ENCODE measurements around the gene SPNS3. TPM values are rescaled to one million over a fixed set of nuclear protein-coding genes. Genes with fewer than 3 reads are reported as not detected.

SPNS3 gene
- total RNA-seq, 1 donor from 2014 or later: not detected

- no peak overlapping the region for H3K27ac ChIP-seq
- H3K9me3 ChIP-seq: no peaks in the 10 kb centered on the region
- H3K36me3 ChIP-seq: no peaks in the 10 kb centered on the region
- H3K27me3 ChIP-seq: no peaks in the 10 kb centered on the region
- no peaks in the 10 kb centered on the region for H3K4me1 ChIP-seq
- no peak for DNase-seq (ENCODE audit: low spot score in 2 of 2)
- intact Hi-C loops (cut with DNase I): no loop called here
- H3K4me3 ChIP-seq: no peak overlapping the region
- TF ChIP-seq, protein P1, sequence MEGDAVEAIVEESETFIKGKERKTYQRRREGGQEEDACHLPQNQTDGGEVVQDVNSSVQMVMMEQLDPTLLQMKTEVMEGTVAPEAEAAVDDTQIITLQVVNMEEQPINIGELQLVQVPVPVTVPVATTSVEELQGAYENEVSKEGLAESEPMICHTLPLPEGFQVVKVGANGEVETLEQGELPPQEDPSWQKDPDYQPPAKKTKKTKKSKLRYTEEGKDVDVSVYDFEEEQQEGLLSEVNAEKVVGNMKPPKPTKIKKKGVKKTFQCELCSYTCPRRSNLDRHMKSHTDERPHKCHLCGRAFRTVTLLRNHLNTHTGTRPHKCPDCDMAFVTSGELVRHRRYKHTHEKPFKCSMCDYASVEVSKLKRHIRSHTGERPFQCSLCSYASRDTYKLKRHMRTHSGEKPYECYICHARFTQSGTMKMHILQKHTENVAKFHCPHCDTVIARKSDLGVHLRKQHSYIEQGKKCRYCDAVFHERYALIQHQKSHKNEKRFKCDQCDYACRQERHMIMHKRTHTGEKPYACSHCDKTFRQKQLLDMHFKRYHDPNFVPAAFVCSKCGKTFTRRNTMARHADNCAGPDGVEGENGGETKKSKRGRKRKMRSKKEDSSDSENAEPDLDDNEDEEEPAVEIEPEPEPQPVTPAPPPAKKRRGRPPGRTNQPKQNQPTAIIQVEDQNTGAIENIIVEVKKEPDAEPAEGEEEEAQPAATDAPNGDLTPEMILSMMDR (IDR thresholded peaks at IDR 0.05): no peak
These were observed 46.4 kb downstream of the SPNS3 start for GRCh38 chr17:4479982-4480751.

GRCh38 chr17:4480929-4481898 is 47.5 kb downstream of the SPNS3 start:
- H3K4me1 ChIP-seq: no peaks in the 10 kb centered on the region
- H3K9me3 ChIP-seq: no peaks in the 10 kb centered on the region
- H3K36me3 ChIP-seq: no peaks in the 10 kb centered on the region
- no peak overlapping the region for H3K4me3 ChIP-seq
- TF ChIP-seq, protein P1 (IDR thresholded peaks at IDR 0.05): no peak
- DNase-seq (ENCODE audit: low spot score in 2 of 2): no peak
- no peaks in the 10 kb centered on the region for H3K27me3 ChIP-seq
- no peak overlapping the region for H3K27ac ChIP-seq
- intact Hi-C loops (cut with DNase I): no loop called here

GRCh38 chr17:4482338-4483011 is 48.7 kb downstream of the SPNS3 start:
- no peak overlapping the region for H3K27ac ChIP-seq
- H3K4me1 ChIP-seq: no peaks in the 10 kb centered on the region
- DNase-seq (ENCODE audit: low spot score in 2 of 2): no peak
- no peaks in the 10 kb centered on the region for H3K36me3 ChIP-seq
- TF ChIP-seq, protein P1 (IDR thresholded peaks at IDR 0.05): no peak
- H3K4me3 ChIP-seq: no peak overlapping the region
- H3K9me3 ChIP-seq: no peaks in the 10 kb centered on the region
- intact Hi-C loops (cut with DNase I): no loop called here
- H3K27me3 ChIP-seq: no peaks in the 10 kb centered on the region

GRCh38 chr17:4483012-4483840 is 49.5 kb downstream of the SPNS3 start:
- Histone ChIP-seq H3K27ac (no peak overlapping the region), H3K4me1 (no peaks in the 10 kb centered on the region), H3K9me3 (no peaks in the 10 kb centered on the region), H3K27me3 (no peaks in the 10 kb centered on the region), H3K36me3 (no peaks in the 10 kb centered on the region), H3K4me3 (no peak overlapping the region)
- intact Hi-C loops (cut with DNase I): no loop called here
- TF ChIP-seq, protein P1 (IDR thresholded peaks at IDR 0.05): no peak
- no peak for DNase-seq (ENCODE audit: low spot score in 2 of 2)

Data from ascending aorta (tissue), 2 donors.